Stimulated activated CD4-positive, alpha-beta T cell treated with anti-CD3 and anti-CD28 coated beads, Interleukin-12 subunit alpha, Interleukin-12 subunit beta, amount 100 ng/mL, for 48 hours (primary cell): ENCODE data around the gene VPS13D.
A peak's percentile ranks its signal among the peaks of the same experiment; 100 is the strongest.

Experiments used
- DNase-seq, 3 donors: peaks; one replicate each; pipeline ENCODE4 v3.0.0-alpha.2; 2020; ENCODE audit warnings: low read depth in 2 of 3, low spot score in 1 of 3

VPS13D gene

GRCh38 chr1:12400027-12400693 is 170.3 kb downstream of the VPS13D start:
- no peak for DNase-seq

DNA sequence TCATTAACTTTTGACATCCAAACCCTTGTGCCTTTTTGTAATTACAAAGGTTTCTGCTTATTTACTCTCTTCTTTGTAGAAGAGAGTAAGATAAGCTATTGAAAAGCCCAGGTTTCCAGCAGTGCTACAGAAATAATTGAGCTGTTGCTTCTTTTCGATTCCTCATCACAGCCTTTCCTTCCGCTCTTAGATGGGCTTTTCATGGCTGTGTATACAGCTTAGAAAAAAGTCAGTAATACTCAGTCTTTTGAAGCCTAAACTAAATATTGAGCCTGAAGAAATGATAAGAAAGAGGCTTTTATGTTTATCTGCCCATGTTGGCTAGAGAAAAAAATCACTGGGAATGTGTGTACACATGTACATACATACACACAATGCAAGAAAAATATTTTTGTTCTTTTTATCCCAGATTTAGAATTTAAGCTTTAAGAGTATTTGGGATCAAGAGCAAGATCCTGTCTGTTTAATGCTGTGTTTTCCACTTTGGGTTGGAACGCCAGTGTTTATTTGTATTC is 172.4 kb downstream of the VPS13D start:
- no peak for DNase-seq

DNA sequence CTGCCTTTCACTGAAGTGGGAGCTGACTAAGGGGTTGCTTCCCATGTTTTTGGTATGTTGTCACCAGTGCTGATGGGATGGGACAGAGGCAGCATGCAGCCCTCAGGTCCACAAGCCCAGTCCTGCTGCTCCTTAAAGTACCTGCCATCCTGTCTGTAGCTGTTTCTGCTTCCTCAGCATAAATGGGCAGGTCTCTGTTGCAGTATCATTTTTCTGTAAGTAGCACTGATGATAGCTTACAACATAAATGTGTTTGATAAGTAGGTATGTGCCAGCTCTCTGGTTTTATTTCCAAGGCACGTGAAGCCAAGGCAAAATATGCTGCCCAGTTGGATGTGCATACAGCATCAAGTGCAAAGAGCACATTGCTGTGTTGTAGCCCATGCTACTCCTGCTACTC is 173.0 kb downstream of the VPS13D start:
- DNase-seq = no peak

GRCh38 chr1:12404918-12405317 is 175.1 kb downstream of the VPS13D start:
- DNase-seq = no peak

GRCh38 chr1:12405325-12406210 is 175.7 kb downstream of the VPS13D start:
- no peak for DNase-seq

GRCh38 chr1:12406211-12407021 is 176.6 kb downstream of the VPS13D start:
- DNase-seq = no peak

GRCh38 chr1:12407050-12407961 is 177.5 kb downstream of the VPS13D start:
- peak in 1 of 3 donors; percentile 6 for DNase-seq

- DNase-seq = no peak
Observed at GRCh38 chr1:12407962-12408454, 178.2 kb downstream of the VPS13D start.

DNA sequence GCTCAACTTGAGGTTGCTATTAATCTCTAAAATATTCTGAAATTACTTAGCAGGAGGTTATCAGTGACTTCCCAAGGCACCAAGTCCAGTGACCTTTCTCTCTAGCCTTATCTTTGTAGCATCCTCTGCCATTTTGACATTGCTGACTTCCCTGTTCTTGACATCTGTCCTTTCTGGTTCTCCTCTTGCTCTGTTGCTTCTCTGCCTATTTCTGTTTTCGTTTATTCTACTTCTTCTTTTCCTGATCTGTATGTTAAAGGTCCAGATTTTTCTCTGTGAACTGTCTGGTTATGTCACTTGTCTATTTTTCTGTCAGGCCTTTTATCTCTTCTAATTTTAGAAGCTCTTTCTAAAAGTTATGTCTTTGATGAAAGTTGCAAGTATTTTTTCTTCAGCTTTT is 178.8 kb downstream of the VPS13D start:
- DNase-seq = no peak

DNA sequence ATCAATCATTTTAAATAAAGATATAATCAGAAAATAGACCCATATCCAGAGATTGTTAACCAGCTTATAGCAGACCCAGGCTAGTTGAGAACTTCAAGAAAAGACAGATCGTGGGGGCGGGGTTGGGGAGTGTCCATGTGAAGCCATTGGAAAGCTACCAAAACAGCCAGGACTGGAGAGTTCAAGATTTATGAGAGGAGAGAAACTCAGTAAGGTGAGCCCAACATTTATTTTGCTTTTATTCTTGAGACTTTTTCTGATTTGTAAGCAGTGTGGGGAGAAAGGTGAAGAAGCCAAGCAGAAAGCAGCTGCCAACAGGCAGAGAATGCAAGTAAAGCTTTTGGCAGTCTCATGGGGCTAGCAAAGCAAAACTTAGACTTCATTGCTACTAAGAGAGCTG is 179.9 kb downstream of the VPS13D start:
- DNase-seq = no peak

DNA sequence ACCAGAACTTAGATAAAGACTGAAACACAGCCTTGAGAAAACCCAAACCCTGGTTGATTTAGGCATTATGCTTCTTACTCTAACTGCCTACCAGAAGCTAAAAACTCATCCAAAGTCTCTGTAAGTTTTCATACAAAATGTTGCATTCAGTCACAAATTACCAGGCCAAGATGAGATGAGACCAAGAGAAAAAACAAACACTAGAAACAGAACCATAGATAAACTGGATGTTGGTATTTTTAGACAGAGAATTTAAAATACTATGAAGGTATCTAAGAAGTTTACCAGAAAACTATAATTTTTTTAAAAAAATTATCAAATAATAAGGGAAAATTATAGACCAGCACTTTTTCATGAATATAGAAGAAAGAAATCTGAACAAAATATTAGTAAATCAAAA is 180.5 kb downstream of the VPS13D start:
- no peak for DNase-seq

- no peak for DNase-seq
Observed at GRCh38 chr1:12411098-12411497, 181.3 kb downstream of the VPS13D start.

DNA sequence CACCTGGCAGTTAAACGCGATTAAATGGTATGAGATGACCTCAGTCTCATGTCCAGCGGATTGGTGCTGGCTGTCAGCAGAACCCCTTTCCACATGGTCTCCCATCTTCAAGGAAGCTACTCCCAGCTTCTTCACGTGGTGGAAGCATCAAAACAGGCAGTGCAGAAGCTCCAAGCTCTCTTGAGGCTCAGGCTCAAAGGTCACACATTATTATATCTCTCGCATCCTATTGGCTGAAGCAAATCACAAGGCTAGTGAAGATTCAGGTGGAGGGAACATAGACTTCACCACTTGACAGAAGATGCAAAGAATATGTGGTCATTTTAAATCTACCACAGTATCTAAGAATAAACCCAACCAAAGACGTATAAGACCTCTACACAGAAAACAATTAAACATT is 181.9 kb downstream of the VPS13D start:
- no peak for DNase-seq

GRCh38 chr1:12412439-12412838 is 182.6 kb downstream of the VPS13D start:
- DNase-seq = no peak

DNA sequence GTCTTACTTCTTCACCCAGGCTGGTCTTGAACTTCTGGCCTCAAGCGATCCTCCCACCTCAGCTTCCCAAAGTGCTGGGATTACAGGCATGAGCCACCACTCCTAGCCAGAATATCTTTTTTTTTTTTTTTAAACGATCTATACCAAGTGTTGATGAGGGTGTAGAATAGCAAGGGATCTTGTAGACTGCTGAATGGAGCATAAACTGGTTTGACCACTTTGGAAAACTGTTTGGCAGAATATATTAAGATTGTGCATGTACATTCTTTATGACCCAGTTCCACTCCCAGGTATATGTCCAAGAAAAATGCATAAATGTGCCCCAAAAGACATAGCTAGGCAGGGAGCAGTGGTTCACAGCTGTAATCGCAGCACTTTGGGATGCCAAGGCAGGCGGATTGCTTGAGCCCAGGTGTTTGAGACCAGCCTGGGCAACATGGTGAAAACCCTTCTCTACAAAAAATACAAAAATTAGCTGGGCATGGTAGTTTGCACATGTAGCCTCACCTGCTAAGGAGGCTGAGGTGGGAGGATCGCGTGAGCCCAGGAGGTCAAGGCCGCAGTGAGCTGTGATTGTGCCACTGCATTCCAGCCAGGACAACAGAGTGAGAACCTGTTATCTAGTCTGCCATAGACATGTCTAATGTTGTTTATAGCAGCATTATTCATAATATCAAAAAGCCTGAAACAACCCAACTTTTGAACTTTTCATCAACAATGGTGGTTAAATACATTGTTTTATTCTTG is 184.0 kb downstream of the VPS13D start:
- no peak for DNase-seq

DNA sequence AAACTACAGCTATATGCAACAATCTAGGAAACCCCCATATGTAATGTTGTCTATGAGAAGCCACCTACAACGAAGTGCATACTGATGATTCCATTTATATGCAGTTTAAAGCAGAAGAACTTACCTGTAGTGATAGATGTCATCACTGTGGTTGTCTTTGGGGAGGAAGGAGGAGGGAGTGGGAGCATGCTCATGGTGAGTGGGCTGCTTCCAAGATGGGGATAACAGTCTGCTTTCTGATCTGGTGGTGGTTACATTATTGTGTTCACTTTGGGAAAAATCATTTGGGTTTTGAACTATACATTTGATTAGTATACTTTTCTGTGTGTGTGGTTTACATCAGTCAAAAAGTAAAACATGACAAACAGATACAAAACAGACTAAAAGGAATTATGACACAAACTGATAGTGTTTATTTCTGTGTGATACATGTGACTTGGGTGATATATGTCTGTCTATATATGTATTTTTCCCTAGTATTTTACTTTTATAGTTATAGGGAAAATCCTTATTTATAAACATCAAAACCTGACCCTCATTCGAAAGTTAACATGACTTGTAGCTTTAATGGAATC is 184.7 kb downstream of the VPS13D start:
- no peak for DNase-seq

DNA sequence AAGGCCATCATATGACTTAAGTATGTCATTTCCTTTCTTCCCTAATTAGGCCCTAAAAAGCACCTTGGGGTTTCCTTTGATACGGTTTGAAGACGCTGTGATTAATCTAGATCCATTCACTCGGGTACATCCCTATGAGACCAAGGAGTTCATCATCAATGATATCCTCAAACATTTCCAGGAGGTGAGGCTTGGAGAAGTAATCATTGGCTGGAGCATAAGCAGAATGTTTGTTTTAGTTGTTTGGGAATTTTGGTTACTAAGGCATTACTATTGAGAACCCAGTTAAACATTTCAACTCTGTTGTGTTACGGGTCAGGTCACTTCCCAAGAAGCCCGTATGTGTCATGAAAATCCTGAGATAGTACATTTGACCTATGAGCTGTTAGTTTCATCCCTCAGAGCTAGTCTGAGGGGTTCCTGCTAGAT is 185.2 kb downstream of the VPS13D start:
- no peak for DNase-seq

DNA sequence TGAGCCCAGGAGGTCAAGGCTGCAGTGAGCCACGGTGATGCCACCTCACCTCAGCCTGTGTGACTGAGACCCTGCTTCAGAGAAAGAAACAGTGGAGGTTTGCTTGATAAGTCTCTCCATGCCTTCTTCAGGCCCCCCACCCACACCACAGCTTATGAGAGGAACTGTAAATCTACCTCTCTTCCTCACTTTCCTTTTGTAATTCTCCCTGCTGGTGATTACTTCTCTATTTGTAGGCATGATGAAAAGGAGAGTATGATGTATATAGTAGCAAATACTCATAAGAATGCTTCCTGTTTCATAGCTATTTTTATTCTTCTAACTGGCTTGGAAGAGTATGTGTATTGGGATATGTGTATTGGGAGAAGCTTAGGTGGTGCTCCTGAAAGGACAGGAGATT is 186.3 kb downstream of the VPS13D start:
- no peak for DNase-seq

GRCh38 chr1:12416744-12417143 is 186.9 kb downstream of the VPS13D start:
- DNase-seq = no peak
